Fibroblast of skin of left biceps (primary cell): Measurements from ENCODE around the gene PLA2G3.
"Not testable (repeated sequence)": the region's sequence is repeated elsewhere in the genome, so short reads cannot be mapped to it uniquely, and the experiment has no call there.

Experiments used
- DNase-seq, 2 experiments: peaks; one replicate each; pipeline ENCODE4 v3.0.0-alpha.2; 2013; ENCODE audit warnings: low read depth in 2 of 2

Gene PLA2G3

GRCh38 chr22:31139866-31140716, at the start of gene PLA2G3:
TSS of gene PLA2G3 (minus strand) at chr22:31140508. CDS start at chr22:31140354, 154 bp downstream.
- no peak for DNase-seq

GRCh38 chr22:31187627-31188026, 47.3 kb upstream of the PLA2G3 start:
- DNase-seq, result no peak

- no peak for DNase-seq
Measured at GRCh38 chr22:31185056-31185455, 44.7 kb upstream of the PLA2G3 start.

- no peak for DNase-seq
Measured at GRCh38 chr22:31184015-31184414, 43.7 kb upstream of the PLA2G3 start.

- DNase-seq, result no peak
Measured at GRCh38 chr22:31179345-31179744, 39.0 kb upstream of the PLA2G3 start.

- DNase-seq, result no peak
Measured at GRCh38 chr22:31178859-31179258, 38.6 kb upstream of the PLA2G3 start.

GRCh38 chr22:31177420-31178162, 37.3 kb upstream of the PLA2G3 start:
- DNase-seq, result peak; percentile 82 to 85

- no peak for DNase-seq
Measured at GRCh38 chr22:31176923-31177322, 36.6 kb upstream of the PLA2G3 start.

GRCh38 chr22:31173386-31174145, 33.3 kb upstream of the PLA2G3 start:
- peak; percentile 52 to 54 for DNase-seq

GRCh38 chr22:31171734-31172133, 31.4 kb upstream of the PLA2G3 start:
- DNase-seq, result not testable (repeated sequence)

GRCh38 chr22:31170971-31171370, 30.7 kb upstream of the PLA2G3 start:
- DNase-seq, result no peak

- DNase-seq, result no peak
Measured at GRCh38 chr22:31162015-31162765, 21.9 kb upstream of the PLA2G3 start.

- no peak for DNase-seq
Measured at GRCh38 chr22:31161386-31161785, 21.1 kb upstream of the PLA2G3 start.

- no peak for DNase-seq
Measured at GRCh38 chr22:31160328-31160978, 20.1 kb upstream of the PLA2G3 start.

GRCh38 chr22:31155422-31155821, 15.1 kb upstream of the PLA2G3 start:
- DNase-seq, result peak in 1 of 2 experiments; percentile 16

- DNase-seq, result no peak
Measured at GRCh38 chr22:31154975-31155374, 14.7 kb upstream of the PLA2G3 start.

- DNase-seq, result no peak
Measured at GRCh38 chr22:31153357-31153756, 13.0 kb upstream of the PLA2G3 start.

- no peak for DNase-seq
Measured at GRCh38 chr22:31151872-31152271, 11.6 kb upstream of the PLA2G3 start.

- DNase-seq, result no peak
Measured at GRCh38 chr22:31150615-31151014, 10.3 kb upstream of the PLA2G3 start.

- DNase-seq, result peak in 1 of 2 experiments; percentile 40
Measured at GRCh38 chr22:31148953-31149627, 8.8 kb upstream of the PLA2G3 start.
